Astrocyte (in vitro differentiated cells and primary cell): ENCODE data around the gene TTBK2. TPM values are rescaled to one million over a fixed set of nuclear protein-coding genes. Genes with fewer than 3 reads are reported as not detected.

Experiments used
- DNase-seq: peaks from one replicate; pipeline ENCODE4 v3.0.0-alpha.2; 2010; ENCODE audit warnings: low read depth
- FAIRE-seq: peaks from 2 replicates; lab custom pipeline; 2011; peaks lifted over from hg19 to GRCh38; lab: Jason Lieb, UNC
- H2AFZ ChIP-seq: 2 replicates; pipeline ENCODE4 v1.6.0; 2012; ENCODE audit warnings: low read depth, low read length, inconsistent platforms
- H3K27ac ChIP-seq: 2 replicates; pipeline ENCODE4 v1.5.1; 2011; ENCODE audit warnings: low read depth, low read length, inconsistent platforms
- H3K27me3 ChIP-seq: 2 replicates; pipeline ENCODE4 v1.6.0; 2011; ENCODE audit warnings: low read length, inconsistent platforms; ENCODE audit not compliant: insufficient read depth
- H3K36me3 ChIP-seq: 2 replicates; pipeline ENCODE4 v1.5.1; 2011; ENCODE audit warnings: low read length, inconsistent platforms; ENCODE audit not compliant: insufficient read depth
- H3K4me1 ChIP-seq: 2 replicates; pipeline ENCODE4 v1.5.1; 2011; ENCODE audit warnings: low read length, inconsistent platforms; ENCODE audit not compliant: insufficient read depth
- H3K4me2 ChIP-seq: 2 replicates; pipeline ENCODE4 v1.6.0; 2012; ENCODE audit warnings: low read length, inconsistent platforms
- H3K4me3 ChIP-seq: 2 replicates; pipeline ENCODE4 v1.5.1; 2011; ENCODE audit warnings: low read depth, mild to moderate bottlenecking, low read length, inconsistent platforms; ENCODE audit not compliant: insufficient read depth
- H3K79me2 ChIP-seq: 2 replicates; pipeline ENCODE4 v1.6.0; 2012; ENCODE audit warnings: mild to moderate bottlenecking, low read length, inconsistent platforms; ENCODE audit not compliant: insufficient read depth
- H3K9ac ChIP-seq: 2 replicates; pipeline ENCODE4 v1.6.0; 2012; ENCODE audit warnings: mild to moderate bottlenecking, low read length, inconsistent platforms
- H3K9me3 ChIP-seq: 2 replicates; pipeline ENCODE4 v1.5.1; 2012; ENCODE audit warnings: low read depth, mild to moderate bottlenecking, low read length, inconsistent platforms; ENCODE audit not compliant: insufficient read depth
- H4K20me1 ChIP-seq: 2 replicates; pipeline ENCODE4 v1.6.0; 2012; ENCODE audit warnings: low read length, inconsistent platforms; ENCODE audit not compliant: insufficient read depth
- H3K27ac Mint-ChIP-seq: one replicate; pipeline ENCODE4 v1.8.0; 2021; ENCODE audit warnings: mild to moderate bottlenecking, mixed read lengths; ENCODE audit not compliant: unreplicated experiment
- H3K27me3 Mint-ChIP-seq: one replicate; pipeline ENCODE4 v1.8.0; 2021; ENCODE audit warnings: low read depth, mixed read lengths; ENCODE audit not compliant: unreplicated experiment
- H3K36me3 Mint-ChIP-seq: one replicate; pipeline ENCODE4 v1.8.0; 2021; ENCODE audit warnings: low read depth, mixed read lengths; ENCODE audit not compliant: unreplicated experiment
- H3K4me1 Mint-ChIP-seq: one replicate; pipeline ENCODE4 v1.8.0; 2021; ENCODE audit warnings: low read depth, mixed read lengths; ENCODE audit not compliant: unreplicated experiment
- H3K4me3 Mint-ChIP-seq: one replicate; pipeline ENCODE4 v1.8.0; 2021; ENCODE audit warnings: mild to moderate bottlenecking, moderate library complexity, mixed read lengths; ENCODE audit not compliant: unreplicated experiment
- H3K9me3 Mint-ChIP-seq: one replicate; pipeline ENCODE4 v1.8.0; 2021; ENCODE audit warnings: mild to moderate bottlenecking, mixed read lengths; ENCODE audit not compliant: unreplicated experiment
- CTCF ChIP-seq: IDR thresholded peaks from 2 replicates; pipeline ENCODE4 v1.5.1; 2011; ENCODE audit warnings: low read depth, mild to moderate bottlenecking, inconsistent platforms, low read length, moderate library complexity; ENCODE audit not compliant: insufficient read depth
- EZH2 ChIP-seq: IDR thresholded peaks from 2 replicates; pipeline ENCODE4 v1.6.1; 2012; ENCODE audit warnings: mild to moderate bottlenecking, low read length, inconsistent platforms; ENCODE audit not compliant: insufficient read depth
- total RNA-seq: library from RNA; stranded (reverse); gene quantifications from 2 replicates; pipeline ENCODE4 v1.2.1, GENCODE V29; 2021

The TTBK2 gene
- total RNA-seq, 1 donor from 2014 or later, result 14.8 TPM

- no peak overlapping the region for H3K4me3 Mint-ChIP-seq
- Histone ChIP-seq H3K27ac (no peak overlapping the region), H3K27me3 (no peaks in the 10 kb centered on the region), H2AFZ (no peak overlapping the region), H3K4me1 (peaks cover 6% of the 10 kb centered on the region), H3K4me3 (no peak overlapping the region), H4K20me1 (peaks cover 8% of the 10 kb centered on the region), H3K36me3 (peaks cover 19% of the 10 kb centered on the region), H3K9me3 (no peaks in the 10 kb centered on the region), H3K9ac (no peak overlapping the region), H3K79me2 (no peaks in the 10 kb centered on the region), H3K4me2 (no peak overlapping the region)
- H3K9me3 Mint-ChIP-seq, result no peaks in the 10 kb centered on the region
- TF ChIP-seq CTCF (no peak), EZH2 (no peak)
- FAIRE-seq, result no peak
- H3K27me3 Mint-ChIP-seq, result no peaks in the 10 kb centered on the region
- H3K4me1 Mint-ChIP-seq, result no peaks in the 10 kb centered on the region
- DNase-seq, result no peak
- no peak overlapping the region for H3K27ac Mint-ChIP-seq
- H3K36me3 Mint-ChIP-seq, result peaks cover 34% of the 10 kb centered on the region
Measured at GRCh38 chr15:42721016-42721415, 199.6 kb downstream of the TTBK2 start.

- Mint-ChIP-seq H3K36me3 (peaks cover 33% of the 10 kb centered on the region), H3K27ac (no peak overlapping the region), H3K9me3 (no peaks in the 10 kb centered on the region), H3K27me3 (no peaks in the 10 kb centered on the region), H3K4me1 (no peaks in the 10 kb centered on the region), H3K4me3 (no peak overlapping the region)
- H4K20me1 ChIP-seq, result peaks cover 8% of the 10 kb centered on the region
- peaks cover 6% of the 10 kb centered on the region for H3K4me1 ChIP-seq
- FAIRE-seq (no peak), DNase-seq (no peak)
- H3K4me2 ChIP-seq, result no peak overlapping the region
- H3K27ac ChIP-seq, result no peak overlapping the region
- H3K9me3 ChIP-seq, result no peaks in the 10 kb centered on the region
- TF ChIP-seq EZH2 (no peak), CTCF (no peak)
- no peak overlapping the region for H3K4me3 ChIP-seq
- H3K9ac ChIP-seq, result no peak overlapping the region
- peaks cover 16% of the 10 kb centered on the region for H3K36me3 ChIP-seq
- H2AFZ ChIP-seq, result no peak overlapping the region
- no peaks in the 10 kb centered on the region for H3K27me3 ChIP-seq
- H3K79me2 ChIP-seq, result no peaks in the 10 kb centered on the region
Measured at GRCh38 chr15:42720071-42720470, 200.5 kb downstream of the TTBK2 start.

GRCh38 chr15:42719043-42719442 lies 201.5 kb downstream of the TTBK2 start:
- no peak overlapping the region for H2AFZ ChIP-seq
- peaks cover 27% of the 10 kb centered on the region for H3K36me3 Mint-ChIP-seq
- peaks cover 8% of the 10 kb centered on the region for H4K20me1 ChIP-seq
- no peak for DNase-seq
- no peak for FAIRE-seq
- no peaks in the 10 kb centered on the region for H3K27me3 ChIP-seq
- H3K79me2 ChIP-seq, result no peaks in the 10 kb centered on the region
- H3K4me3 ChIP-seq, result no peak overlapping the region
- H3K4me2 ChIP-seq, result no peak overlapping the region
- H3K9me3 ChIP-seq, result no peaks in the 10 kb centered on the region
- no peaks in the 10 kb centered on the region for H3K4me1 Mint-ChIP-seq
- no peak overlapping the region for H3K27ac ChIP-seq
- no peak for TF ChIP-seq EZH2
- no peak for TF ChIP-seq CTCF
- H3K4me1 ChIP-seq, result peaks cover 6% of the 10 kb centered on the region
- H3K4me3 Mint-ChIP-seq, result no peak overlapping the region
- no peaks in the 10 kb centered on the region for H3K9me3 Mint-ChIP-seq
- H3K36me3 ChIP-seq, result peaks cover 7% of the 10 kb centered on the region
- no peak overlapping the region for H3K27ac Mint-ChIP-seq
- H3K9ac ChIP-seq, result no peak overlapping the region
- no peaks in the 10 kb centered on the region for H3K27me3 Mint-ChIP-seq
